NCI-H2196 (cell line): ENCODE measurements around the gene NPEPL1.
"Not testable (repeated sequence)": the region's sequence is repeated elsewhere in the genome, so short reads cannot be mapped to it uniquely, and the experiment has no call there.

ENCODE experiments used
- DNase-seq: peaks from one replicate; lab custom pipeline; 2025; ENCODE audit not compliant: unreplicated experiment; lab: John Stamatoyannopoulos, UW

Gene NPEPL1

DNA sequence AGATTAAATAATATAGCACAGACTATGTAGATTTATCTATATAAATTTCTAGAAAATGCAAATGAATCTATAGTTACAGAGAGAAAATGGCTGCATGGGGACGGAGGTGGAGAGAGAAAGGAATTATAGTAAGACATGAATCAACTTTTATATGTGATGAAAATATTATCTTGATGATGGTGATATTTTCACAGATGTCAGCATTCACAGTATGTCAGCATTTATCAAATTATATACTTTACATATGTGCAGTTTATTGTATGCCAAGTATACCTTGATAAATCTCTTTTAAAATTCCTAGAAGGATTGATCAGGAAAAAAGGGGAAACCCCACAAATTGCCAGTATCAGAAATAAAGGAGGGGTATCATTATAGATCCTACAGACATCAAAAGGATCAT, 44.6 kb downstream of the NPEPL1 start:
- DNase-seq: no peak

DNA sequence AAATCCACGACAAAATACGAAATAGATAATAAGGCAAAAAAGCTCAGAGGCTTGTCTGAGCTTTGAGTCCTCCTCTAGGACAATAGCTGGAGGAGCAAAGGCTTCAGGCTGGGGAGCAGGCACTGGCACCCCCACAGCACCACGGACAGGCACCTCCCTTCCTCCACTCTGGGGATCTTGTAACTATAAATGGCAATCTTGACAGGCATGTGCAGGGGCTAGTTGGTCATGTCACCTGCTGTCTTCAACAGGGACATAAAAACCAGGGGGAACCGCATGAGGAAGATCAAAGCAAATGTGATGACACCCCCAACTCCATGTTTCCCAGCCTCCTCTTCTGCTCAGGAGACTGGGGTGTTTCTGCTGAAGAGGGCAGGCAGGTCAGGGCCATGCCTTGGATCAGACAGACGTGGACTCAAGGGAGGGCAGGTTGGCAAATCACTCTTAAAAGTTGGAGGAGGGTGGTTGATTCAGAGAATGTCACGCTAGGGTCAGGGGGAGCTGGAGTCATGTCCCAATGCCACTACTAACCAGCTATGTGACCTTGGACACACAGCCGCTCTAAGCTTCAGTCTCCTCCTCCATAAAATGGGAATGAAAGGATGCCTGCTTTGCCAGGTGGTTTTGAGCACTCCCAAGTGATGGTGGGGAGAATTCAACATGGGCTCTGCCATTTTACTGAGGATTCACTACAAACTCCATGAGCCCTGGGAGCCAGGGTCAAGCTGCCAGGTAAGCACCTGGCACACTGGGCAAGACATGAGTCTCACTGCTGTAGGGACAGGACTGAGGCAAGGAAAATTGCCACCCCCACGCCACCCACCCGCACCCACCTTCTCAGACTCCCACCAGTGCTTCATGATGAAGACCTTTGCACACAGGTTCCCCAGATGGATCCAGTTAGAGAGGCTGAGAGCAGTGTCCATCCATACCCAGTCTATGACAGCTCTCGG, 48.0 kb downstream of the NPEPL1 start:
- no peak for DNase-seq

DNA sequence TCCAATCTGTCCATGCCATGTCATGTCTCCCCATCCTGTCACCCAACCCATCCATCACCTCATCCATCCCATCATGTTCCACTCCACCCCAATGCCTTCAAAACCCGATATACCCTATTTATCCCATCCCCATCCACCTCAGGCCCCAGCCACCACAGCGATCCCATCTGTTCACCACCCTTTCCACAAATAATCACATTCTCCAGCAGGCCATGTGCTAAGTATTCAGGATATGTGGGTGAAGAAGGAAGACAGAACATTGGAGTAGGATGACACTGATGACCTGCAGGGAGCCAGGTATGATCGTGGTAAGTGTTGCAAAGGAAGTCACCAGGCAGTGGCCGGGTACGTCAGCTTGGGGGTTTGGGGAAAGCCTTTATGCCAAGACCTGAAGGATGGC, 48.8 kb downstream of the NPEPL1 start:
- DNase-seq: no peak

DNA sequence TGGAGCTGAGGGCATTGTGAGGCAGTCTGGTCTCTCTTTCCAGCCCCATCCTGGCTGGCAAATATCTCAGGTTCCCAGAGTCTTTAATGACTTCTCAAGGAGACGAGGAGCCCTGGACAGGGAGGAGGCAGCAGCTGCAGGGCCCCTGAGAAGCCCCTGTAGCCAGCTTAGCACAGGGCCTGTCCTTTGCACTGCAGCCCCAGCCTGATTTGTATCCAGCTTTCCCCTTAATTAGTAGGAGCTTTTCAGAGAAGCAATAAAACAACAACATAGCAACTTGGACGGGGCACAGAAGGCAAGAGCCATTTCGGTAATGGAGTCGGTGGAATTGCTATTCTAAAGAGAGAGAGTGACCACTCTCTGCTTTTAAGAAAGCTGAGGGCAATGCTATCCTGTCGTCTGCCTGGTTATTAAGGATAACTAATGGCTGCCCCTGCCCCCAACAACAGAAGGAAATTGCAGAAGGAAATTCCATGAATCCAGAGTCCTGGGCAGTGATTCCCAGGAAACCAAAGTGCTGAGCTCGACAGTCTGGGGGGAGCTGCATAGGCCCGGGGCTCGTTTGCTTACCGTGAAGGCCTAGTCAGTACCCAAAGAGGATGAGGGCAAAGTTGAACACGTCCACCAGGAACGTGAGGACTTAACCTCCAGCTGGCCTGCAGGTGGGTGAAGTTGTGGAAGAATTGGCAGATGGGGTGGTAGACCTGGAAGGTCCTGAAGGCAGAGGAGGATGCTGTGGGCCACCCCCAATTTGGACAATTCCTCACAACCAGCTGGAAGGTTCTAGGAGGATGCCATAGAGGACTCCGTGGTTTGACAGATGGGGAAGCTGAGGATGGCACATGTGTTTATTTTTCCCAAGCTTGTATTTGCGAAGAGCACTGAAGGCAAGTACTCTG, 50.3 kb downstream of the NPEPL1 start:
- no peak for DNase-seq

DNA sequence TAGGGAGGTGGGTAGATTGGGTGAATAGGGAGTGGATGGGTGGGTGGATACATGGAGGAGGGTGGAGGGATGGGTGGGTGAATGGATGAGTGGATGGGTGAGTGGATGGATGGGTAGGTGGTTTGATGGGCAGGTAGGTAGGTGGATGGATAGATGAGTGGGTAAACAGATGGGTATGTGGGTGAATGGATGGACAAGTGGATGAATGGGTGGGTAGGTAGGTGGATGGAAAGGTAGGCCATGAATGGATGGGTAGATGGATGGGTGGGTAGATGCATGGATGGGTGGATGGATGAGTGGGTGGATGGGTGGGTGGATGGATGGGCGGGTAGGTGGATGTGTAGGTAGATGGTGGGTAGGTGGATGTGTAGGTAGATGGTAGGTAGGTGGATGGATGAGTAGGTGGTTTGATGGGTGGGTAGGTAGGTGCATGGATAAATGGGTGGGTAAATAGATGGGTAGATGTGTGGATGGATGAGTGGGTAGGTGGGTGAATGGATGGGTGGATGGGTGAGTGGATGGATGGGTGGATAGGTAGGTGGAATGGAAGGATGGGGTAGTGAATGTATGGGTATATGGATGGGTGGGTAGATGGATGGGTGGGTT, 51.4 kb downstream of the NPEPL1 start:
- DNase-seq: no peak

DNA sequence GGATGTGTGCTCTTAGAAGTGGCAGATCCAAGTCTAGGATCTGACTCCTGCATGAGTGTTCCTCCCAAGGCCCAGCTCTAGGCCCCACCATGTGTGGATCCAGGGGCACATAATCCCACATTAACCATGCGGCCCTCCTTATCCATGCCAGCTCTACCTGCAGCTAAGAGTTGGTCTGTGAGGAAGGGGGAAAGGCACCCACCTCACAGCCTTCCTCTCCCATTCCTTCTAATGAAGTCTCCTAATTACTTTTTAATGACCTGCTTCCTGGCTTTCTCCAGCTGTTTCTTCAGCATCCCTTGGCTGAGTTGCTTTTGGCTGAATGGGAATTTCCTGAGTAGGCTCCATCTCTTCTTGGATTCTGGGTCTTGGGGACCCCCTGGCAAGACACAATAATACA, 52.2 kb downstream of the NPEPL1 start:
- DNase-seq: no peak

DNA sequence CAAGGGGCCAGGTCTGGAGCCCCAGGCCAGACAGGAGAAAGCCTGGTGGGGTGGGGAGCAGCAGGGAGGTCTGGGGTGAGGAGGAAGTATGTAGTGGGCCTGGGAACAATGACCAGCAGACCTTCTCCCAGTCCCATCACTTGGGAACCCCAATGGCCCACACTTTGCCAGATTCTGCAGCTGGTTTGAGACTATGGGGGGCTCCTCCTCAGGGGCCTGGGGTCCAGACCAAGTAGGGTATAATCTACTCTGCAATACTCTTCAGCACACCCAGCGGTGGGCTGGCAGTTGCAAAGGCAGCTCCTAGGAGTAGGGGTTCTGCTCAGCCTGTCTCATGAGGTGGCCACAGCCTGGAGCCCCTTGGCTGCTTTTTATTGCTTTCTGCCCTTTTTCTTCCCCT, 52.8 kb downstream of the NPEPL1 start:
- no peak for DNase-seq

DNA sequence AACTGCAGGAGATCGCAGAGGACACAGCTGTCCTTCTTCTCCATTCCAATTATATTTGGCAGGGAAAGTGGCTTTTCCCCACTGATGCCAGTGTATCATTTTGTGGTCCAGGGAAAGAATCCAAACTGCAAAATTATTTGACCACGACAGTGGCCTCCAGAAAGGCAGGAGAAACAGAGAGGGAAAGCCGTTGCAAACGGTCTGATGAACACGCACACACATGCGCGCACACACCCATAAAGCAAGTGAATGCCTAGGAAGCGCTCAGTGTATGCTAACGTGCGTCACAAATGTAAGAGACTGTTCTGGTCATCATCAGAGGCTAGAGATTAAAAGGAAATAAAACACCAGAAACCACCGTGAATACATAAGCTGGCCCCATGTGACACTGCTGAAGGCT, 54.0 kb downstream of the NPEPL1 start:
- DNase-seq: no peak

DNA sequence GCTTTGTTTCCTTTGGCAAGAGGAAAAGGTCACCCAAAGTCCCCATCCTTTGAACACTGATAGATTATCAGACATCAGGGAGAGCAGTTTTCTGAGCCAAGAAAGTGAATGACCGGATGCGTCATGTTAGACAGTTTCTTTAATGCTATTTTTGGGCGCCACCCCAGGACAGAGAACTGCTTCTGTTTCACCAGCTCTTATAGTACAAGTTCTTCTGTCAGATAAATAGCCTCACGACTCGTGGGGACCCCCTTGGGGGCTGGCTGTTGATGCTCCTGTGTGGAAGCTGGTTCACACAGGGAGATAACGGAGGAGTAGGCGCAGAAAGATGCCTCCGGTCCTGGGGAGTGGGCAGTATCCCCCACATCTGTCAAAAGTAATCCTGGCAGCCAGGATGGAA, 54.6 kb downstream of the NPEPL1 start:
- DNase-seq: no peak

DNA sequence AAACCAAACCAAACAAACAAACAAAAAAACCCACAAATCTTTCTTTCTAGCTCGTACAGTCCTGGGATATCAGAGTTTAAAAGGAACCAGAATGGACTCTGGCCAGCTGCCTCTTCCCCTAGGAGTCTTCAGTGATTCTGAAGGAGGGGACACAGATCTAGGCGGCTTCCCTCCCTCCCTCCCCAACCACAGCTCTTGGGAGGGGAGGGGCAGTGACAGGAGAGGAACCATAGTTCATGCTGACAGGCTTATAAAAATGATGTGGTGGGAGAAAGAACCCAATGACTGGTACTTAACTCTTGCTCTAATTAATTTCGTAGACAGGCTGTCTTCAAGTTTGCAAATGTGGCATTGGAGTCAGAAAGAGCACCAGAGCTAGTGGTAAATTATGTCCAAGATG, 56.0 kb downstream of the NPEPL1 start:
- DNase-seq: no peak

DNA sequence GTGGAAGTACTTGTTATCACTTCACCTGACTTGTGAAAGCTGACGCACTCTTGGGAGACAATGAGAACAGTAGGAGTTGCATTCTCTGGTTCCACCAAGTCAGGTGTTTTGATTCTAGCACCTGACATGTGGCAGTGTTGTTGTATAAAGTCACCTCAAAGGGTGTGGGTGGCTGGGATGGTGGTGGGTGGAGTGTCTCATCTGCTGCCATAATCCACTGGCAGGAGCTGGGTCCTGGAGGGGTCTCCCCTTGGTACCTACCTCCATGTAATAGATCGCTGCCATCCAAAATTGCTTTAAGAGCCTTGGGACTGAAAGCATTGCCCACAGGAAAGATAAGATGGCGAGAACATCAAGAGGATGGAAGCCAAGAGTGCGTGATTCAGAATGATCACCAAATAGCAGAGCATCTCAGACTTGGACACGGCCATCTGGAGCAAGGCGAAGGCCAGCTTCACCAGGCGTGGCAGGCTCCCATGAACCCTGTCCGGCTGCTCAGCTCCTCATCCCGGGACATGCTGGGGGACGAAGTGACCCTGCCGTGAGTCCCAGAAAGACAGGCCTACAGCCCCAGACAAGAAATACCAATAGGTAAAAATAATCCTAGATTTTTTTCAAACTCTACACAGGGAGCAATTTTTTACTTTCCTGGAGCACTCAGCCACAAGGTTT, 56.6 kb downstream of the NPEPL1 start:
- no peak for DNase-seq

DNA sequence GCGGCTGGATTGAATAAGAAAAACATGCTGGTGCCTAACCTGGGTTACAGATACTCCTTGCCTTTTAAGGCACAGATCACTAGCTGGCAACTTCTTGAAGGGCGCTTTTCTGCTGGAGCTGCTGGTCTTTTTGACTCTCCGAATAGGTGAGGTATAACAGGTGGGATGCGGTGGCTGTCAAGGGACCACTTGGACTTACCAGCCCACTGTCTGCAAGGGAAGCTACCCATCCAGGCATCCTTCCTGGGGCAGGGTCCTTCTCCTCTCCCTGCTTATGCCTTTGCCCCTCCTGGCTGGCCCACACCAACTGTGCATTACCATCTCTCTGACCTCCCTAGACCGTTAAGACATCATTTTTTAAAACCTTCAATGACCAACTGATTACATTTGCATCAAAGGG, 57.4 kb downstream of the NPEPL1 start:
- no peak for DNase-seq

DNA sequence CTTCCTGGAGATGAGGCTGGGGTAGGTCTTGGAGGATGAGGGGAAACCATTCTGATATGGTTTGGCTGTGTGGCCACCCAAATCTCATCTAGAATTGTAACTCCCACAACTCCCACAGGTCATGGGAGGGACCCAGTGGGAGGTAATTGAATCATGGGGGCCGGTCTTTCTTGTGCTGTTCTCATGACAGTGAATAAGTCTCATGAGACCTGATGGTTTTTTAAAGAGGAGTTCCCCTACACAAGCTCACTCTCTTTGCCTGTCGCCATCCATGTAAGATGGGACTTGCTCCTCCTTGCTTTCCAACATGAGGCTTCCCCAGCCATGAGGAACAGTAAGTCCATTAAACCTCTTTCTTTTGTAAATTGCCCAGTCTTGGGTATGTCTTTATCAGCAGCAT, 58.1 kb downstream of the NPEPL1 start:
- not testable (repeated sequence) for DNase-seq

DNA sequence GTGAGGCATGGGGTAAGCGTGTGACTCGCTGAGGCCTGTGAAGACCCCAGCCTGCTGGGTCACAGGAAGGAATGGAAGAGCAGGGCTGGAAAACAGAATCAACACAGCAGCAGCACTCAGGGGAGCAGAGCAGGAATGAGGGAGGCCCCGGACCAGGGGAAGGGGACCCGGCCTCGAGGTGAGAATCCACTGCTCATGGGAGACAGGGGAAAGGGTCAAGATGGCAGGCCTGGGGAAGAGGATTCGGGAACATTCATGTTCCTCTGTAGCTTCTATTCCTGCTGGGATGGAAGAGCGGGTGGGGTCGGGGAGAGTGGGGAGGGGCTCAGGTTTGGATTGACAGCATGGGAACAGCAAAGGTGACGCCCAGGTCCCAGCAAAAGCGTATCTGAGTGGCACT, 59.4 kb downstream of the NPEPL1 start:
- DNase-seq: no peak

DNA sequence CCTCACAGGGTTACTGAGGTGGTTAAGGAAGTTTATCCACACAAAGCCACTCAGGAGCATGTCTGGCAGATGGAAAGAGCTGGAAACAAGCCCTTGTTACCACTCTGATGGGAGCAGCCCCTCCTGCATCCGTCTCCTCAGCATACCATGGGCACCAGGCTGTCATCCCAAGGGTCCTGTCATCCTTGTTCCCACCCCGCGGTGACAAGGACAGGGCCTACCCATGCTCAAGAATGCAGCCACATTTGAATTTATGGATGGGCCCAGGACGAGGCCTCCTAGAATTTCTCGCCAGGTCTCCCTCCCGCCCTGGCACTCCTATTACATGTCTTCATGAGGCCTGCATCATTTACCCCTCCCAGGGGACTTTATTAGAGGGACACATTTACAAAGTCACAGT, 60.0 kb downstream of the NPEPL1 start:
- no peak for DNase-seq

DNA sequence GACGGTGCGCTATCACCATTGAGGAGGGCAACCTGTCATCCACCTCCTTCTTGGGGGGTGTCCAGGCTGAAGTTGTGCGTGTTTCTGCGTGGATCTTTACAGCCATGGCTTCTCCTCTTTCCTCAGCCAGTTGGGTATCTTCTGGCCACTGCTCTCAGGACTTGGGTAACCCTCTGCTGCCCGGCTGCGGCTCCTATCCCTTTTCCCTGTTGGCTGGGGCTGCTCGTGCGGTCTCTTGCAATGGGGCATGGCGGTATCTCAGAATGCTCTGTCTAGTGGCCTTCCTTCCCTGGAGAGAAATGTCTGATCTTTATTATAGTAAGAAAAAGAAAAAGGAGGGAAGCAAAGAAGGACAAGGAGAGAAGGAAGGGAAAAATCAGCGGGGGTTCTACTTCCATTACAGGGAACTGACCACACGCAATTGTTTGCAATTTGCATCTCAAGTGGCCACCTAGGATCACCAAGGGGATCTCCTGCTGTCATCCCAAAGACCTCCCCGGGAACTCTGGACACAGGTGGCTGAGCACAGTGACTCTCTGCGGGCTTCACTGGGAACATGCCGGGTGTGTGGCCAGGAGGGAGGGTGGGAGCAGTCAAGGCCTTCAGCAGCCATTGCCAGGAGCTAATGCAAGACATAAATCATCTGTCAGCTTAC, 60.8 kb downstream of the NPEPL1 start:
- DNase-seq: no peak

DNA sequence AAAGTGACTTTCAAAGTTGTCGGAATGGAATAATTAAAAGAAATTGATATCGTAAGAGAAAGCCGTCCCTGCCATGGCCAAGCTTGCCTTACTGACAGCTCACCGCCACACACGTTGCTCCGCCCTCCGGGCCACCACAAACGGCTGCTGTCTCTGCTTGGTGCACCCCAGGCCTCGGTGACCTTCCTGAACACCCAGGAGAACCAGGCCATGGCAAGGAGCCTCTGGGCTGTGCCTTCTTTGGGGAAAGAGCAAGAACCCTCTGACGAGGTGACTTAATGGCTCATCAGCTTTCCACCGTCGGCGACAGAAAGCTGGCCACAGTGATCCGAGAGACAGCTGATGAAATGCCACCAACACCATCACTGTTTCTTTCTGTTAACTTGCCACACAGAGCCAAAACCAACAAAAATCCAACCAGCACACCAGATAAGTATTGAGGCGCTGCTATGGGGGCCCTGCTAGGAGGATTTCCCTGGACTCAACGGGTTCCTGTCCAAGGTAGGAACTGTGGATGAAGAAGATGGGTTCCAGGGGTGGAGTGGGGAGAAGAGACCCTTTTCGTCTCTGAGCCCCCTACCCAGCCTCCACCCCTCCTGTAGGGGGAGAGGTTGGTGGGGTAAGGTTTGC, 61.4 kb downstream of the NPEPL1 start:
- no peak for DNase-seq

DNA sequence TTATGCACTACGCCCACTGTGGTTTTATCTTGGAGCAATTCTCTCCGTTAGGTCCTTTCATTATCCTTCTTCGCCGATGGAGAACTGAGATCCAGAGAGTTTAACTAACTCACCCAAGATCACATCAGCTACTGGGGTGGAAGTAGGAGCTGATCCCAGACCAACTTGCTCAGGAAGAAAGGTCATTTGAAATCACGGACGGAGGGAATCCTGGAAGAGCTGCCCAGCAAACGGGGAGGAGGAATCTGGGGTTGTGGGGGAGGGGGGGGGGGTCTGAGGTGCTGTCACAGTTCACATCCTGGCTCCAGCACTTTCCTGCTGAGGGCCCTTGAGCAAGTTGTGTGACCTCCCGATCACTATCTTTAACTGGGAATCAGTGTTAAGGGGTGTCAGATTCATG, 62.0 kb downstream of the NPEPL1 start:
- DNase-seq: no peak

DNA sequence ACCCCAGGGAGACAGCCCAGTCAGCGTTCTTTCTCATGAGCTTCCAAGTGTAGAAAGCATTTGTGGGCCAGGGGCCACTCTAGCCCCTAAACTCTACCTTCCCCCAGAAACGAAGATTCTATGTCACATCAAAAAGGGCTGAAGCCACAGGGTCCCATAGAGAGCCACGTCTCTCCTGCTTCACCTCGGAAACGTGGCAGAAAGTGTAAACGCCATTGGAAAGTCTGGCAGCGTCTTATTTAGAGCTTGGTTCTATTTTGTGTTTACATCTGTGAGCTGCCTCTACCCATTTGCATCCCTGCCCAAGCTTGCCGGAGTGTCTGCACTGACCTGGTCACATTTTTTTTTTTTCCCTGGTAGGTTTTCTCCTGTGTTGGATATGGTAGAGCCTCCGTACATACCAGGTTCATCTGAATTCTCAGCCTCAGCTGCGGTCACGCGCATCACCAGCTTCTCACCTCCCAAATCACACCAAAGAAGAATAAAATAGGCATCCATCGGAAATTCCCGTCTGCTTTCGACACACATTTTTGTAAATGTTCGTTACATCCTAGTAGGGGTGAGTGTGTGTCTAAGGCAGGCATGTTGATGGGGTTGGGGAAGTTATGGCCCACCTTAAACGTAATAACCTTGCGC, 62.6 kb downstream of the NPEPL1 start:
- no peak for DNase-seq
